ENCODE data around the gene PGP. TPM values are rescaled to one million over a fixed set of nuclear protein-coding genes. Genes with fewer than 3 reads are reported as not detected.

Gene PGP
- total RNA-seq, 1 donor from 2014 or later, result 36.1 TPM

DNA sequence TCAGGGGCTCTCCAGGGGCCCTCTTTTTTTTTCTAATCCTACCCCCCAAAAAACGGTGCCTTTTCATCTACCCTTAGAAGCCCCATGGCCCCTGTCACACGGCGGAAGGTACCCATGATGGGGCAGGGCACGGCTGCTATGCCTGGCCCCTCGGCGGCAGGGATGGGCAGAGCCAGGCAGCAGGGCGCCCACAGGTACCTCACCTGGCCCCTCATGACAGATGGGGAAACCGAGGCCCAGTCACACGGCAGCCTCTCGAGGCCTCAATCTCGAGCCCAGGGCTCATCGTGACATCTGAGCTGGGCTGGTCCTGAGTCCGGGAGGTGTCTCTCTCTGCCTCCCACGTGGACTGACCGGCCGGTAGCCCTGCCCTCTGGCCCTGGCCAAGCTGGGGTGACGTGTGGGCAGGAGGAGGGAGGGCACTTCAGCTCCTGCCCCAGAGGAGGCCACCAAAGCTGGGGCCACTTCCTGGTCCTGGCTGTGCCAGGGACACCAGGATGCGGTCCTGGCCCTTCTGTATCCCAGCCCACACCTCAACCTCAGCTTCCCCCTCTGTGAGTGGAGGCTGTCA, 47.5 kb downstream of the PGP start:
- Mint-ChIP-seq H3K9me3 (no peaks in the 10 kb centered on the region), H3K36me3 (ENCODE audit: low read depth) (peaks cover 18% of the 10 kb centered on the region), H3K4me1 (ENCODE audit: low read depth) (no peaks in the 10 kb centered on the region), H3K4me3 (ENCODE audit: low read depth) (no peak overlapping the region), H3K27ac (no peak overlapping the region), H3K27me3 (ENCODE audit: low read depth) (no peaks in the 10 kb centered on the region)
- intact Hi-C loops (cut with micrococcal nuclease), result no loop called here
- no peak for DNase-seq (ENCODE audit: low spot score)

- Mint-ChIP-seq H3K36me3 (ENCODE audit: low read depth) (peaks cover 23% of the 10 kb centered on the region), H3K27me3 (ENCODE audit: low read depth) (no peaks in the 10 kb centered on the region)
Measured at GRCh38 chr16:2166263-2167067, 48.2 kb downstream of the PGP start.

GRCh38 chr16:2165861-2166260, 48.8 kb downstream of the PGP start:
- Mint-ChIP-seq H3K4me3 (ENCODE audit: low read depth) (no peak overlapping the region), H3K27ac (no peak overlapping the region), H3K27me3 (ENCODE audit: low read depth) (no peaks in the 10 kb centered on the region), H3K36me3 (ENCODE audit: low read depth) (peaks cover 23% of the 10 kb centered on the region), H3K9me3 (no peaks in the 10 kb centered on the region), H3K4me1 (ENCODE audit: low read depth) (no peaks in the 10 kb centered on the region)
- intact Hi-C loops (cut with micrococcal nuclease), result no loop called here
- no peak for DNase-seq (ENCODE audit: low spot score)

More at GRCh38 chr16:2166263-2167067, 48.2 kb downstream of the PGP start:
- DNase-seq (ENCODE audit: low spot score), result no peak
- H3K4me3 Mint-ChIP-seq (ENCODE audit: low read depth), result no peak overlapping the region
- no peaks in the 10 kb centered on the region for H3K4me1 Mint-ChIP-seq (ENCODE audit: low read depth)
- intact Hi-C loops (cut with micrococcal nuclease), result no loop called here
- no peaks in the 10 kb centered on the region for H3K9me3 Mint-ChIP-seq
- H3K27ac Mint-ChIP-seq, result no peak overlapping the region

GRCh38 chr16:2163211-2163881, 51.3 kb downstream of the PGP start:
- no peaks in the 10 kb centered on the region for H3K9me3 Mint-ChIP-seq
- peaks cover 21% of the 10 kb centered on the region for H3K36me3 Mint-ChIP-seq (ENCODE audit: low read depth)
- H3K27me3 Mint-ChIP-seq (ENCODE audit: low read depth), result no peaks in the 10 kb centered on the region
- H3K4me1 Mint-ChIP-seq (ENCODE audit: low read depth), result peaks cover 2% of the 10 kb centered on the region
- no peak overlapping the region for H3K27ac Mint-ChIP-seq
- intact Hi-C loops (cut with micrococcal nuclease), result no loop called here
- no peak overlapping the region for H3K4me3 Mint-ChIP-seq (ENCODE audit: low read depth)
- DNase-seq (ENCODE audit: low spot score), result no peak

- no peak overlapping the region for H3K27ac Mint-ChIP-seq
Measured at GRCh38 chr16:2162676-2163118, 51.9 kb downstream of the PGP start.

GRCh38 chr16:2161911-2162310, 52.7 kb downstream of the PGP start:
- intact Hi-C loops (cut with micrococcal nuclease), result no loop called here
- Mint-ChIP-seq H3K36me3 (ENCODE audit: low read depth) (peaks cover 17% of the 10 kb centered on the region), H3K4me3 (ENCODE audit: low read depth) (no peak overlapping the region), H3K4me1 (ENCODE audit: low read depth) (peaks cover 8% of the 10 kb centered on the region), H3K9me3 (no peaks in the 10 kb centered on the region), H3K27ac (no peak overlapping the region), H3K27me3 (ENCODE audit: low read depth) (no peaks in the 10 kb centered on the region)
- DNase-seq (ENCODE audit: low spot score), result no peak

More at GRCh38 chr16:2162676-2163118, 51.9 kb downstream of the PGP start:
- intact Hi-C loops (cut with micrococcal nuclease), result no loop called here
- H3K4me1 Mint-ChIP-seq (ENCODE audit: low read depth), result peaks cover 4% of the 10 kb centered on the region
- no peak for DNase-seq (ENCODE audit: low spot score)
- no peaks in the 10 kb centered on the region for H3K9me3 Mint-ChIP-seq
- no peak overlapping the region for H3K4me3 Mint-ChIP-seq (ENCODE audit: low read depth)
- H3K27me3 Mint-ChIP-seq (ENCODE audit: low read depth), result no peaks in the 10 kb centered on the region
- H3K36me3 Mint-ChIP-seq (ENCODE audit: low read depth), result peaks cover 17% of the 10 kb centered on the region

Other genes with a start within 250 kb of the PGP start
- 0.39 TPM in 1 of 2 replicates, not detected in the other for gene RNF151, start 248.0 kb downstream of the PGP start, total RNA-seq
- 64.2 and 72.5 TPM in 2 replicates for gene TBL3, start 242.8 kb downstream of the PGP start, total RNA-seq
- gene NOXO1, start 233.4 kb downstream of the PGP start, total RNA-seq, result 0.21 and 0.23 TPM in 2 replicates
- 39.2 and 40.0 TPM in 2 replicates for gene GFER, start 230.6 kb downstream of the PGP start, total RNA-seq
- 21.1 and 21.3 TPM in 2 replicates for gene SYNGR3, start 224.9 kb downstream of the PGP start, total RNA-seq
- gene ZNF598, start 205.0 kb downstream of the PGP start, total RNA-seq, result 82.0 and 83.3 TPM in 2 replicates
- gene NPW, start 195.1 kb downstream of the PGP start, total RNA-seq, result 4.2 and 5.1 TPM in 2 replicates
- gene NHERF2, start 187.9 kb downstream of the PGP start, total RNA-seq, result 2.3 and 2.6 TPM in 2 replicates
- gene NTHL1, start 167.0 kb downstream of the PGP start, total RNA-seq, result 43.5 and 54.7 TPM in 2 replicates
- 89.7 and 92.8 TPM in 2 replicates for gene TSC2, start 166.9 kb downstream of the PGP start, total RNA-seq
- 86.9 and 94.4 TPM in 2 replicates for gene PKD1, start 78.9 kb downstream of the PGP start, total RNA-seq
- gene RAB26, start 66.2 kb downstream of the PGP start, total RNA-seq, result 0.46 and 0.59 TPM in 2 replicates
- 69.8 and 70.7 TPM in 2 replicates for gene TRAF7, start 59.1 kb downstream of the PGP start, total RNA-seq
- 0.48 and 1.0 TPM in 2 replicates for gene CASKIN1, start 18.2 kb downstream of the PGP start, total RNA-seq
- gene MLST8, start 9.4 kb downstream of the PGP start, total RNA-seq, result 54.3 and 56.4 TPM in 2 replicates
- gene BRICD5, start 4.0 kb downstream of the PGP start, total RNA-seq, result 24.6 and 25.2 TPM in 2 replicates
- 29.3 and 30.0 TPM in 2 replicates for gene E4F1, start 8.8 kb upstream of the PGP start, total RNA-seq
- gene DNASE1L2, start 21.6 kb upstream of the PGP start, total RNA-seq, result 1.7 and 2.2 TPM in 2 replicates
- gene ECI1, start 36.7 kb upstream of the PGP start, total RNA-seq, result 40.4 and 45.1 TPM in 2 replicates
- gene RNPS1, start 53.3 kb upstream of the PGP start, total RNA-seq, result 369 TPM in 2 replicates
- gene ABCA3, start 125.9 kb upstream of the PGP start, total RNA-seq, result 11.1 and 12.5 TPM in 2 replicates
- 48.4 and 48.9 TPM in 2 replicates for gene CCNF, start 214.6 kb upstream of the PGP start, total RNA-seq
- 31.8 and 34.6 TPM in 2 replicates for gene TEDC2, start 245.3 kb upstream of the PGP start, total RNA-seq